ENCODE measurements around the gene LSM14B.

DNA sequence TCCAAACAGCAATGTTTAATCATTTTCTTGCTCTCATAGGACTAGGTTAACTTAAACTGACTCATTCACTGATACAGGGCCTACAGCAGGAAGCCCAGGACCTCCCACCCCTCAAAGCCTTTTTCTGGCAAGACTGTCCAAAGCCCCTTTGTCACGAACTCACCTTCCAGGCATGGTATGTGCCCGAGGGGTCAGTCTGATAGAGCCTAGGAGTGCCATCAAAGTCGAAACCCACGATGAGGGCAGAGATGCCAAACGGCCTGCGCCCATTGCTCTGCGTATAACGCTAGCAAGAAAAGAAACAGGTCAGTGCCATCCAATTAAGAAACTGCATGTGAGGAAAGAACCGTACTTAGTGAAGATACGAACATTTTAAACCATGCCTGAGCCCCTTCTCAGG is 16.6 kb downstream of the LSM14B start:
- TF ChIP-seq, protein P1, sequence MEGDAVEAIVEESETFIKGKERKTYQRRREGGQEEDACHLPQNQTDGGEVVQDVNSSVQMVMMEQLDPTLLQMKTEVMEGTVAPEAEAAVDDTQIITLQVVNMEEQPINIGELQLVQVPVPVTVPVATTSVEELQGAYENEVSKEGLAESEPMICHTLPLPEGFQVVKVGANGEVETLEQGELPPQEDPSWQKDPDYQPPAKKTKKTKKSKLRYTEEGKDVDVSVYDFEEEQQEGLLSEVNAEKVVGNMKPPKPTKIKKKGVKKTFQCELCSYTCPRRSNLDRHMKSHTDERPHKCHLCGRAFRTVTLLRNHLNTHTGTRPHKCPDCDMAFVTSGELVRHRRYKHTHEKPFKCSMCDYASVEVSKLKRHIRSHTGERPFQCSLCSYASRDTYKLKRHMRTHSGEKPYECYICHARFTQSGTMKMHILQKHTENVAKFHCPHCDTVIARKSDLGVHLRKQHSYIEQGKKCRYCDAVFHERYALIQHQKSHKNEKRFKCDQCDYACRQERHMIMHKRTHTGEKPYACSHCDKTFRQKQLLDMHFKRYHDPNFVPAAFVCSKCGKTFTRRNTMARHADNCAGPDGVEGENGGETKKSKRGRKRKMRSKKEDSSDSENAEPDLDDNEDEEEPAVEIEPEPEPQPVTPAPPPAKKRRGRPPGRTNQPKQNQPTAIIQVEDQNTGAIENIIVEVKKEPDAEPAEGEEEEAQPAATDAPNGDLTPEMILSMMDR (IDR thresholded peaks at IDR 0.05; ENCODE audit: insufficient read depth, low read length), result no peak
- no peak for TF ChIP-seq POLR2AphosphoS5 (IDR thresholded peaks at IDR 0.05; ENCODE audit: low read depth)
